GM21619 (cell line): ENCODE measurements around the gene PHACTR3.

Experiments
- ATAC-seq: cut with Tn5 transposase; IDR thresholded peaks from one replicate; pipeline ENCODE4 v1.9.1; 2021; ENCODE audit not compliant: unreplicated experiment

Gene PHACTR3

DNA sequence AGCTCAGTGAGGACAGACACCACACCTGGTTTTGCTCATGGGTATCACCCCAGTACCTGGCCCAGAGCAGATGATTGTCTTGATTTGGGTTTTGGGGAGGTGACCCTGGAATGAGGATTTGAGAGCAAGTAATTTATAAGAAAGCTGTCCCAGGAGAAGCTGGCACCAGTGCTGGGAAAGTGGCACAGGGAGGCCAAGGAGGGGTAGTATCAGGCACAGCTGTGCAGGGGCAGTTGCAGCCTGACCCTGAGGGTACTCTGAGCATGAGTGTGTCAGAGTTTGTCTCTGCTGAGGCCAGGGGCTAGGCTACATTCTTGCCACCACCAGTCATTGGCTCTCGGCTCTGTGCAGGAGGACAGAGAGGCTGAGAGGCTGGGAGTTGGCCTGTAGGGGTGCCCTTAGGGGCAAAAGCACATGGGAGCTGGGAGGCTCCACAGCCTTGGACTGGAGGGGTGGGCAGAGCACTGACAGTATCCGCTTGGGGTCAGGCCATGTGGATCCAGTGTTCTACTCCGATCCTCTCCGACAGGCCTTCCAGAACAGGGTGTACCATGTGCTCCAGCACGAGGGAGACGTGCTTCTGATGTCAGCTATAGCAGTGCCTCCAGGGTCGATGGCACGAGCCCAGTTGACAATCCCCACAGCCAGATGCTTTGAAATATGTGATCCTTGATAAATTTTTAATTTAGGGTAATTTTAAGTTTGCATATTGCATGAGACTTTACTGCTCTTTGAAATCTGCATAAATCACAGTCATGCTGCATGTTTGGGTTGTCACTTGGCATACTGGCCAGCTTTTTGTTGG lies 121.3 kb downstream of the PHACTR3 start:
- ATAC-seq = no peak

GRCh38 chr20:59726281-59726595 lies 121.9 kb downstream of the PHACTR3 start:
- no peak for ATAC-seq

DNA sequence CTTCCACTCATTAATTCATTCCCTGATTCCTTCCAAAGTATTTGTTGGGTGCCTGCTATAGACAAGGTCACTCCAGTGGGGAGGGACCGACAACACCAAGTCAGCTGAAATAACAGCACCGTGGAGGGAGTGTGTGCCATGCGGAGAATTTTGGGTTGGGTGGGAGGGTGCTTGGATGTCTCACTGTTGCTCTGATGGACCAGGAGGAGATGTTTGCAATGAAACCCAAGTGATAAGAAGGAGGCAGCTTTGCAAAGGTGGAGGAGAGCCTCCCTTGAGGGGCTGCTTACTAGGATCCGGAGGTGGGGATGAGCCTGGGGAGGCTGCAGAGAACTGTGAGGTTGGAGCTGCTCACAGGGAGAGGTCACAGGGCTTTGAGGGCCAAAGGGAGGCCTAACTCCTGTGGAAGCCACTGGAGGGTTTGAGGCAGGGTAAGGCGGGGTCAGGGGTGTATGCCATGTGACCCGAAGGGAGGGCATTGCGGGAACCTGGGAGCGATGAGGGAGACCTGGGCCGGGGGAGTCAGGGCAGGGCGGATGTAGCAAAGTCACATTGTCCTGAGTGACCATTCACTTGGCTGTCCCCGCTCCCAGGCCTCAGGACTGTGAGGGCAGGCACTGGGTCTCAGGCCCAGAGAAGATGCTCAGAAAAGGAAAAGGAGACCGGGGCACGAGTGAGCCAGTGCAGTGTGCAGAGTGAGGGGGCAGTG lies 124.5 kb downstream of the PHACTR3 start:
- ATAC-seq = no peak

GRCh38 chr20:59729506-59729905 lies 125.2 kb downstream of the PHACTR3 start:
- ATAC-seq = no peak

DNA sequence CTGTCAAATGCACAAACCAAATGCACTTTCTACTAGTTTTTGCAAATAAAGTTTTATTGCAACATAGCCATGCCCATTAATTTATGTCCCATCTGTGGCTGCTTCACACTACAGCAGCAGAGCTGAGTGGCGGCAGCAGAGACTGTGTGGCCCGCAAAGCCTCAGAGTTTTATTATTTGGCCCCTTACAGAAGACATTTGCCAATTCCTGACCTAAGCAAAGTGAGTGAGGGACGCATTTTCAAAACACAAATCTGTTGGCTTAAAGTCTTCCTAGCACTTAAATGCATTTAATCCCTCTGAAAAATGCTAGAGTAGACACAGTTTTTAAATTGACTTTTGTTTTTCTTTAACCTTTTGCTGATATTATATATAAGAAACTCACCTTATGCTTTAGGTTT lies 126.4 kb downstream of the PHACTR3 start:
- no peak for ATAC-seq

DNA sequence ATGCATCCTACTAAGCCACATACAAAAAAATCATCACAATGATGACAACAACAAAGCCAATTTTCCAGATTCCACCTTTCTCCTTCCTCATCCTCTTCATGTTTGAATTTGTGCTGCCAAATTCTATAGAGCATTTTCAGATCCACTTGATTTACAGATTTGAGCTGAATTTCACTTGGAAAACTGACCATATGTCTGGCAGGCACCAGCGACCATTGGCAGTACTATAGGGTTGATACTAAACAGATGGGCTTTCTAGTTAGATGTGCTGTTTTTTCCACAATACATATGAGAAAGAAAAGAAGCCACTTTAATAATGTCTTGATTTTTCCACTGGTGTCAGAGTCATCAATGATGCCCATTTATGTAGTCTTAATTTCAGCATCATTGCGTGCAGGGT lies 127.0 kb downstream of the PHACTR3 start:
- no peak for ATAC-seq

GRCh38 chr20:59733351-59733750 lies 129.0 kb downstream of the PHACTR3 start:
- no peak for ATAC-seq

GRCh38 chr20:59735486-59735885 lies 131.1 kb downstream of the PHACTR3 start:
- ATAC-seq = no peak

DNA sequence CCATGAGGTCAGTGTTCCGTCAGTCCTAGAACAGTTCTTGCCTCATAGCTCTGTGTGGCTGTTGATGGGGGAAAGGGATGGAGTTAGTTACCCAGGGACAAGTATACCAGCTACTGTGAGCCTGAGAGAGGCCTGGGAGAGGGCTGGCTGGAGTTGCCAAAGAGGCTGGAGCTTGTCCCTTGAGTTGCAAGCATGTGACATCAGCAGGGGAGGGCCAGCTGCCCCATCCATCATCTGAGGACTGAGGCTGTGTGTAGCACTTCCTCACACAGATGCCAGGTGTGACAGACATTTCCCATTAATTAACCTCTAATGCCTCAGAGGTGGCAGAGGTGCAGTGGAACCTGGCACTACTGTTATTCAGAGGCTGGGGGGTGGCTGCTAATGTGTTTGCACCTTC lies 131.6 kb downstream of the PHACTR3 start:
- ATAC-seq = no peak

DNA sequence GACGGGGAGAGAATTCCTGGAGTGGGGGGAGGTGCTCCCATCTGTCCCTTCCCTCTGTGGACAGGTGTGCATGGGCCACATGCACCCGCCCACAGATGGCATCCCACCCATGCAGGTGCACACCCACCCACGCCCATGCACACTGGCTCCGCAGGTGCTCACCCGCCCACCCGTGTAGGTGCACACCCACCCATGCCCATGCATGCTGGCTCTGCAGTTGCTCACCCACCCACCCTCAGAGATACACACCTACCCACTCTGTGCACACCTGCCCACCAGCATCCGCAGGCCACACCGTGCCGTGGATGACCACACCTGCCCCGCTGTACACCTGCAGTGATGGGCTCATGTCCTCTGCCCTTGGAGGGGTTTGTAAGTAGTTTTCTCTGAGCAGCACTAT lies 132.0 kb downstream of the PHACTR3 start:
- no peak for ATAC-seq

- no peak for ATAC-seq
Observed at GRCh38 chr20:59737073-59737666, 132.8 kb downstream of the PHACTR3 start.

DNA sequence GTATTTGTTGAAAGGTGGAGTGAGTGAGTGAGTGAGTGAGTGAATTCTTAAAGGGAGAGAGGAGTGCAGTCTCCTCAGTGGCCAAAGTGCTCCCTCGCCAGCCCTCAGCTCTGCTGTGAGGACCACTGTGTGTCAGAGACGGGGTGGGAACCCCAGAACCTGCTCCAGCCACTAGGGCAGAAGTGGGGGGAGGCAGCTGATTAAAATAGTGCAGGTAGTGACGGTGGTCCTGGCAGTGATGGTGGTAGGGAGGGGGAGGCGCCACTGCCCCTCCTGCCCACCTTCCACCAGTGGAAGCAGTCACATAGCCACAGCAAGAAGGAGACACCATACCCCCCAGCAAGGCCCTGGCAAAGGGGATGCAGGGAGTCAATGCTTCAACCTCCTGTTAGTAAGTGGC lies 133.5 kb downstream of the PHACTR3 start:
- no peak for ATAC-seq

- no peak for ATAC-seq
Observed at GRCh38 chr20:59738851-59739250, 134.5 kb downstream of the PHACTR3 start.

GRCh38 chr20:59740621-59741020 lies 136.3 kb downstream of the PHACTR3 start:
- no peak for ATAC-seq

- ATAC-seq = no peak
Observed at GRCh38 chr20:59741073-59741472, 136.7 kb downstream of the PHACTR3 start.

DNA sequence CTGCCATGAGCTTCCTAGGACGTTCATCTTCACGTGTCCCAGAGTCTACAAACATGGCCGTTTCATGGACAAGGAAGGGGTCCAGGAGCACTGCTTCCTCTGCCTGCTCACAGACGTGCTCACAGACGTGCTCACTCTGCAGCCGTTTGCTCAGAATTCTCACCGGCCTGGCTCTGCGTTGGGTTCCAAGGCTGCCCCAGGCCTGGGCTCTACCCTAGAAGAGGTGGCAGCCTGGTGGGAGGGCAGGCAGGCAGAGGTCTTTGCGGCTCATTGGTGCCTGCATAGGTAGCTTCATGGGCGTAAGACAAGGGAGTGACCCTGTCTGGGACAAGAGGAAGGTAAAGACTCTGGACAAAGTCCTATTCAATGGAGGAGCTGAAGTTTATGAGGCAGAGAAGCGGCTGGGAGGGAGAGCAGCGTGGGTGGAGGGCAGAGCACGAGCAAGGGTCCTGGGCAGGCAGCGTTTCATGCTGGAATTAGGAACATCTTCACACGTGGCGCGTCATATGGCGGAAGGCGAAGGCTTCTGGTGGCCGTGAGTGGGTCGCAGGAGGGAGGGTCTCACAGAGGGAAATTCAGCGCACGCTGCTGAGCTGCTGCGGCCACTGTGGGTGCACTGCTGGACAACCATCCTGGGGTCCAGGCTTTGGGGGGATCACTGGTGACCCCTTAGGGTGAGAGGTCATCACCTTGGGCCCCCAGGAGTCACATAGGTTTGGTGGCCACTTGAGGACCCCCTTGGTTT lies 138.2 kb downstream of the PHACTR3 start:
- ATAC-seq = no peak

DNA sequence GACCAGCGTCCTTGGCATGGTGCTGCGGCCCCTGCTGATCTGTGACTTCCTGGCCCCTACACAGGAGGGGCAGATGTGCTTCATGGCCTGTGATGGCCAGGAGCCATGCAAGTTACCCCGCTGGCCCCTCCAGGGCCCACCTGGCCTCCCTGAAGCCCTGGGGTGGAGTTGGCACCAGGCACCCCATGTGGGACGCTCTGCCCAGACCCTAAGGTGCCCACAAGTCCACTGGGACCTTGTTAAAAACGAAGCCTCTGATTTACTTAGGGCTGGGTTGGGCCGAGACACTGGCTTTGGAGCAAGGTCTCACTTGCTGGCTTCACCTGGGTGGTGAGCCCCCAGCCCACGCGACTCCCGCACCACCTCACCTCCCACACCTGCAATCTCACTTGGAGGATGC lies 139.0 kb downstream of the PHACTR3 start:
- ATAC-seq = no peak

GRCh38 chr20:59743767-59744485 lies 139.6 kb downstream of the PHACTR3 start:
- no peak for ATAC-seq

GRCh38 chr20:59744756-59745155 lies 140.4 kb downstream of the PHACTR3 start:
- ATAC-seq = no peak

GRCh38 chr20:59745201-59745600 lies 140.9 kb downstream of the PHACTR3 start:
- ATAC-seq = no peak

DNA sequence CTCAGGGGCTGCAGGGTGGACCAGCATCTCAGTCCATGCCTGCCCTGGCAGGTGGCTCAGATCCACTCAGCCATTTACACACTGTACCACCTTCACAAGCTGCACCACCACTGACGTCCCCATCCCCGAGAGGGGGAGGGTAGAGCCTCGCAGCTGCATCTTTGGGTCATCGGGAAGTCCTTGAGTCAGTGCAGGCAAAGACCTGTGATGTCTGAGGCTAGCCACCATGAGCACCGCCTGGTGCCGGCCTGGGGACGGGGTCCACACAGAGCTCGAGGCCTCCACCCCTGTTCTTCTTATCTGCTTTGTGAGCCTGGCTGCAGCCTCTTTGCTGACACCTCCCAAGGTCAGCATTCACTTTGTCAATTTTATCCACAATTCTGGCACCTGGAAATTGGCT lies 141.4 kb downstream of the PHACTR3 start:
- no peak for ATAC-seq
